Mesodermal cell (in vitro differentiated cells): Measurements from ENCODE around the gene DRC3.
"Not testable (repeated sequence)": the region's sequence is repeated elsewhere in the genome, so short reads cannot be mapped to it uniquely, and the experiment has no call there.

ENCODE experiments used
- H3K27ac ChIP-seq: 2 replicates; pipeline ENCODE4 v1.7.0; 2013; ENCODE audit warnings: mild to moderate bottlenecking, low read depth, low read length, moderate library complexity; ENCODE audit not compliant: severe bottlenecking
- H3K36me3 ChIP-seq: 2 replicates; pipeline ENCODE4 v1.7.1; 2013; ENCODE audit warnings: mild to moderate bottlenecking, low read length, moderate library complexity; ENCODE audit not compliant: control insufficient read depth, insufficient read depth
- H3K4me1 ChIP-seq: one replicate; pipeline ENCODE4 v1.7.1; 2013; ENCODE audit warnings: mild to moderate bottlenecking, low read length; ENCODE audit not compliant: insufficient read depth, control insufficient read depth, poor library complexity, severe bottlenecking
- H3K4me3 ChIP-seq: 2 replicates; pipeline ENCODE4 v1.7.0; 2013; ENCODE audit warnings: low read length, control low read depth, mild to moderate bottlenecking; ENCODE audit not compliant: insufficient read depth, poor library complexity, severe bottlenecking; ENCODE audit errors: extremely low read depth
- H3K9me3 ChIP-seq: 2 replicates; pipeline ENCODE4 v1.7.1; 2013; ENCODE audit warnings: mild to moderate bottlenecking, low read length, moderate library complexity; ENCODE audit not compliant: control insufficient read depth
- WGBS, 2 experiments: methylation state at CpG; one replicate each; pipeline ENCODE4 v1.1.5; 2013; ENCODE audit warnings: missing lambda C conversion rate in 2 of 2; ENCODE audit not compliant: insufficient coverage in 2 of 2; 5-methylcytosine and 5-hydroxymethylcytosine counted together

The DRC3 gene

GRCh38 chr17:17954079-17954478 lies 18.6 kb upstream of the DRC3 start:
- WGBS, 2 experiments = no CpG with 5 or more reads among the region's 3 CpGs
- Histone ChIP-seq H3K9me3 (no peaks in the 10 kb centered on the region), H3K27ac (no peak overlapping the region), H3K4me1 (peaks cover 20% of the 10 kb centered on the region), H3K36me3 (peaks cover 16% of the 10 kb centered on the region), H3K4me3 (no peak overlapping the region)

GRCh38 chr17:17955790-17956341 lies 16.8 kb upstream of the DRC3 start:
- WGBS, 2 experiments = 96% methylated on average over 11 of the region's 12 CpGs

GRCh38 chr17:17957584-17957916 lies 15.1 kb upstream of the DRC3 start:
- no peaks in the 10 kb centered on the region for H3K9me3 ChIP-seq
- no peak overlapping the region for H3K4me3 ChIP-seq
- peaks cover 31% of the 10 kb centered on the region for H3K4me1 ChIP-seq
- H3K27ac ChIP-seq = no peak overlapping the region
- peaks cover 16% of the 10 kb centered on the region for H3K36me3 ChIP-seq
- 96 to 100% methylated on average over 5 to 6 of the region's 7 CpGs for WGBS, 2 experiments

More at GRCh38 chr17:17955790-17956341, 16.8 kb upstream of the DRC3 start:
- H3K4me3 ChIP-seq, H3K9me3 ChIP-seq, H3K27ac ChIP-seq: not testable (repeated sequence)
- peaks cover 36% of the 10 kb centered on the region for H3K4me1 ChIP-seq
- H3K36me3 ChIP-seq = peaks cover 16% of the 10 kb centered on the region

- Histone ChIP-seq H3K27ac (no peak overlapping the region), H3K4me1 (peaks cover 34% of the 10 kb centered on the region), H3K9me3 (no peaks in the 10 kb centered on the region), H3K4me3 (no peak overlapping the region), H3K36me3 (peaks cover 16% of the 10 kb centered on the region)
- 96 to 100% methylated on average over 4 of the region's 5 CpGs for WGBS, 2 experiments
Measured at GRCh38 chr17:17958982-17959381, 13.7 kb upstream of the DRC3 start.

GRCh38 chr17:17959520-17960361 lies 12.9 kb upstream of the DRC3 start:
- Histone ChIP-seq H3K4me1 (peaks cover 34% of the 10 kb centered on the region), H3K9me3 (no peaks in the 10 kb centered on the region), H3K4me3 (no peak overlapping the region), H3K27ac (peak overlapping the region; percentile 29), H3K36me3 (peaks cover 10% of the 10 kb centered on the region)
- WGBS, 2 experiments = 89 to 90% methylated on average over 3 of the region's 7 CpGs

- H3K9me3 ChIP-seq = no peaks in the 10 kb centered on the region
- H3K4me3 ChIP-seq = no peak overlapping the region
- H3K27ac ChIP-seq = no peak overlapping the region
- 88 to 100% methylated on average over 3 of the region's 5 CpGs for WGBS, 2 experiments
- H3K4me1 ChIP-seq = peaks cover 34% of the 10 kb centered on the region
- peaks cover 3% of the 10 kb centered on the region for H3K36me3 ChIP-seq
Measured at GRCh38 chr17:17960500-17961030, 12.1 kb upstream of the DRC3 start.

GRCh38 chr17:17963066-17963465 lies 9.6 kb upstream of the DRC3 start:
- no peaks in the 10 kb centered on the region for H3K9me3 ChIP-seq
- H3K27ac ChIP-seq = no peak overlapping the region
- H3K4me1 ChIP-seq = peaks cover 29% of the 10 kb centered on the region
- WGBS, 2 experiments = 82 to 83% methylated on average over 4 of the region's 4 CpGs
- no peak overlapping the region for H3K4me3 ChIP-seq
- H3K36me3 ChIP-seq = no peaks in the 10 kb centered on the region

- Histone ChIP-seq H3K4me1 (peaks cover 21% of the 10 kb centered on the region), H3K9me3 (no peaks in the 10 kb centered on the region), H3K36me3 (no peaks in the 10 kb centered on the region), H3K4me3 (no peak overlapping the region), H3K27ac (no peak overlapping the region)
- WGBS, 2 experiments = 93 to 100% methylated on average over 3 to 5 of the region's 7 CpGs
Measured at GRCh38 chr17:17963694-17964436, 8.8 kb upstream of the DRC3 start.

- WGBS, 2 experiments = 79 to 89% methylated on average over 2 to 3 of the region's 4 CpGs
- H3K9me3 ChIP-seq = no peaks in the 10 kb centered on the region
- no peak overlapping the region for H3K4me3 ChIP-seq
- H3K36me3 ChIP-seq = no peaks in the 10 kb centered on the region
- H3K4me1 ChIP-seq = peaks cover 12% of the 10 kb centered on the region
- no peak overlapping the region for H3K27ac ChIP-seq
Measured at GRCh38 chr17:17964710-17965109, 8.0 kb upstream of the DRC3 start.

GRCh38 chr17:17965152-17965721 lies 7.4 kb upstream of the DRC3 start:
- 69 to 73% methylated on average over 1 to 2 of the region's 2 CpGs for WGBS, 2 experiments
- peaks cover 9% of the 10 kb centered on the region for H3K4me1 ChIP-seq
- no peak overlapping the region for H3K4me3 ChIP-seq
- H3K36me3 ChIP-seq = no peaks in the 10 kb centered on the region
- H3K27ac ChIP-seq = no peak overlapping the region
- H3K9me3 ChIP-seq = no peaks in the 10 kb centered on the region
